Measurements from ENCODE around the gene OR2Y1.
"Not testable (repeated sequence)": the region's sequence is repeated elsewhere in the genome, so short reads cannot be mapped to it uniquely, and the experiment has no call there.

The OR2Y1 gene

DNA sequence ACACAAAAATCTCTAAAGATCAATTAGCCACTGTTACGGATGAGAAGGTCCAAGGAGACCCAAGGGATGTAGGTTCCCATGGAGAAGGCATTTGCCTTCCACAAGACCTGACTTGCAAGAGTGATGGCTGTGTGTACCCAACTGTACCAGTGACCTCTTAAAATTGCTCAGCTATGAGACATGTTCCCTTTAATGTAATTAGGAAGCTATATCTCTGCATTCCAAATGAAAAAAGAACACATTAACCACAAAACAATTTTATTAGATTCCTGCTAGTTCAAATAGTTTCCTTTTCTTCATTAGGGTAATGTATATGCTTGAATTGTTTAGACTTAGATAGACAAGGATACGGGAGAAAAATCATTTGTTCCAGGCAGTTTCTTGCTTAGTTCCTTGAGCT, 3.3 kb downstream of the OR2Y1 start:
- no peak for DNase-seq

DNA sequence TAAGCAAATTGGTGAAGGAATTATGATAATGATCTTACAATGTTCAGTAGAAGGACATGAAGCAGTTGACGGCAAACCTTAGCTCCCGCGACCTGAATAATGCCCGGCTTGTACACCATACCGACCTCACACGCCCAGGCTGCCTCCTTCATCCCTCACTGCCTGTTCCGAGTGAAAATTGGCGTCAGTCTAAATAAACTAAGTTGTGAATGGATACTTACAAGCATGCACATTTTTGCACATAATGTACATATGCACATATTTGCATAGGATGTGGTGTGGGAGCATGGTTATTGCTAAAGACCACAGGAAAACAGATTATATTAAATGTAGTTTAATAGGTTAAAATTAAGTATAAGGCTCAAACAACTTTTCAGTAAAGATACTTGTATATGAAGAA, 14.9 kb downstream of the OR2Y1 start:
- no peak for DNase-seq

DNA sequence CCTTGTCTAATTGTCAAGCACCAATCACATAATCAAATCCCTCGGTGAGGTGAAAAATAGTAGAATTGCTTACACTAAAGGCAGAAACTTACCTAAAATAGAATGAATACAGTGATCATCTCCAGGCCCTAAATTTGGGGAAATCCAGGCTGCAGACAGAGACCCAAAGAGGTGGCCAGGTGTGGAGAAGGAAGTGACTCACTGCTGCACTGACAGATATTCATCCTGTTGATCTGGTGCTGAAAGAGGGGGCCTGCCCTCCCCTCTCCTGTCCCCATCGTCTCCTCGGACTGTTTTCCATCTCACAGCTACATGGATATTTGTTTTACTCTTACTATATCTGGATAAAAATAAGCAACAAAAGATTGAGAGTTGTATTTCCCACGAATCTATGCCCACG, 15.9 kb downstream of the OR2Y1 start:
- DNase-seq, result no peak

DNA sequence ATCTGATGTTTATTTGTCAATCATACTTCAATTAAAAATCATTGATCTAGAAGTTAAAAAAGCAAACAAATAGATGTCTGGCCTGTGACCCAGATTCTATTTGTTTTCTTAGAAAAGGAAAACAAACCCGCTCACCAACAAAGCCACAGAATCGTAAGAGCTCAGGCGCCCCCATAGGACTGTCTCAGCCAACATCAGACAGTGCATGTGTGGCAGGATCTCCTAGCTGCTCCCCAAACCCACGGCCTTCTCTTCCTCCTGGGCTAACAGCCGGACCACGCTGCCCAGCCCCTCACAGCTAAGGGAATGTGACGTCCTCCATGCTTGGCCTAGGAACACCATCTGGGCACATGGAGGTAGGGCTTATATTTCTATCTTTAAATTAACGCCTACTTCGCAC, 19.4 kb downstream of the OR2Y1 start:
- no peak for DNase-seq

DNA sequence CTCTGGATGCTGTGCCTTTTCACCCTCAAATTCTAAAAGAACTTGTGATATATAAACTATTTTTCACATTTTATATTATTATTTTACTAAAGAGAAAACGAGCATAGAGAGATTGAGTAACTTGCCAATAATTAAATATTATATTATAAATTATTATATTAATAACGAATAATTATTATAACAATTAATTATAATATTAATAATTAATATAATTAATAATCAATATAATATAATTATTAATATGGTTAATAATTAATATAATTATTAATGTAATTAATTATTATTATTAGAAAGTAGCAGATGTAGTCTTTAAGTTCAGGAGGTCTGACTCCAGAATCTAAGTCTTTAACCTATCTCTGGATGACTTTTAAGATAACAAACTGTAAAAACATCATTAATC, 20.1 kb downstream of the OR2Y1 start:
- DNase-seq, result no peak

DNA sequence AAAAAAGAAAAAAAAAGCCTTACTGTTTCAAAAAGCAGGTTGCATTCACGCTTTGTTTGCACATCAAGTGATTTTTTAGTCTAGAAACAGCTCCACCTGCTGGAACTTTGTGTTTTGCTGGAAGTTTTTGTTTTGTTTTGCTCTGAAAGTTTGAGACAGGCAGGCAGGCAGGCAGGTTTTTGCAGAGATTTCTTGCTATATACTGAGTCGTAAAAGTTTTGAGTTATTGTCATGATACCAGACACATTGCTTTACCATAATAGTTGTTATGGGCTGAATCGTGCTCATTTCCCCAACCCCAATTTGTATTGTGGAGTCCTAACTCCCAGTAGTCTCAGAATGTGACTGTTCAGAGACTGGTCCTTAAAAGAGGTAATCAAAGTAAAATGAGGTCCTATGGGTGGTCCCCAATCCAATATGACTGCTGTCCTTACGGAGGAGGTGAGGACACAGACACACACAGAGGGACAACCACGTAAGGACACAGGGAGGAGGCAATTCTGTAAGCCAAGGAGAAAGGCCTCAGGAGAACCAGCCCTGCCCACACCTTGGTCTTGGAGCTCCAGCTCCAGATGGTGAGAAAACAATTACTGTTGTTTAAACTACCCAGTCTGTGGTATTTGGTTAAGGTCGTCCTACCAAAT, 20.9 kb downstream of the OR2Y1 start:
- no peak for DNase-seq

DNA sequence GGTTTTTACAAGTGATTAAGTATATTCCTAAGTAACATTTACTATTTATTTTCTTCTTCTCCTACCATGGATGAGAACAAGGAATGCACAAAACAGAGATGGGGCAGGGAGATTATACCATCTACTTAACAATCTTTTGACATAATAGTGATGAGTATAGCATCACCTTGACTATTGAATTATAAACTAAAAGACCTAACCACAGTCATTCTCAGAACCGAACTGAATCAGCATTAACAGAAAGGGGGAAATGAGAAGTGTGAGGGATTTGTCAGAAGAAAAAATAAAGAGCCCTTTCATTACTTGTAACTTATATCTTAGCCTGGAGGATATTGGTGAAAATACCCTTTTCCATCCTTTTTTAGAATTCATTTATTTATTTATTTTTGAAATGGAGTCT, 21.9 kb downstream of the OR2Y1 start:
- DNase-seq, result no peak

DNA sequence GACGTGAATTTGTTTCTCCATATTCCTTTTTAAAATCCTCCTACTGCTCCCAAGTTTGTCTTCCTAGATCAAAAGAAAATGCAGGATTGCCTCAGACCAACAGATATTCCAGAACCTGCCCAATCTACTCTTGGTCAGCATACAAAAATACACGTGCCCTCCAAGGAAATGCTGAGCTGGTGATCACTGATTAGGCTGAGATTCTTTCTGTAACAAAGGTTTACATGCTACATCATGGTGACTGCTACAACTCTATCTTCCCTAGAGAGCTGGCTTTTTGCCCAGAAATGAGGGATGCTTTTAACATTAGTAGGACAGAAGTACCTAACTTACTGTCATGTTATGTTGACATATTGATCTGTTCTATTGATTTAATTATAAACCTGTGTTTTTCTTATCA, 35.5 kb downstream of the OR2Y1 start:
- no peak for DNase-seq

DNA sequence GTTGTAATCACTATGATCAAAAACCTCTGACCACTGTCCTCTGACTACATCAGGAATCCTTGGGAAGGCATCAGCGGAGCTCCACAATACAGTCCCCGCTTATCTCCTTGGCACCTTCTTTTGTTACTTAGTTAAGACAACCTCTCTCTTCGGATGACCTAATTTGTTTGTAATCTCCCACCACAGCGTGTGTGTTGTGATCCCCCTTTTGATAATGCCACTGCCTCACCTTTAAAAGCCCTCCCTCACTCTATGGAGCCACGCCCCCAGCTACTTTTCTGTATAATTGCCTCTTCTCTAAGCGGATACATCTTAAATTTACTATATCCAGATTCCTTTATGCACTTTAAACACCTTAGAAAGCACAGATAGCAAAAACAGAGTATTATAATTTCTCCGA, 35.9 kb downstream of the OR2Y1 start:
- no peak for DNase-seq

DNA sequence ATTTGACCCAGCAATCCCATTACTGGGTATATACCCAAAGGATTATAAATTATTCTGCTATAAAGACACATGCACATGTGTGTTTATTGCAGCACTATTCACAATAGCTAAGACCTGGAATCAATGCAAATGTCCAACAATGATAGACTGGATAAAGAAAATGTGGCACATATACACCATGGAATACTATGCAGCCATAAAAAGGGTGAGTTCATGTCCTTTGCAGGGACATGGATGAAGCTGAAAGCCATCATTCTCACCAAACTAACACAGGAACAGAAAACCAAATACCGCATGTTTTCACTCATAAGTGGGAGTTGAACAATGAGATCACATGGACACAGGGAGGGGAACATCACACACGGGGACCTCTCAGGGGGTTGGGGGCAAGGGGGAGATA, 36.5 kb downstream of the OR2Y1 start:
- not testable (repeated sequence) for DNase-seq

DNA sequence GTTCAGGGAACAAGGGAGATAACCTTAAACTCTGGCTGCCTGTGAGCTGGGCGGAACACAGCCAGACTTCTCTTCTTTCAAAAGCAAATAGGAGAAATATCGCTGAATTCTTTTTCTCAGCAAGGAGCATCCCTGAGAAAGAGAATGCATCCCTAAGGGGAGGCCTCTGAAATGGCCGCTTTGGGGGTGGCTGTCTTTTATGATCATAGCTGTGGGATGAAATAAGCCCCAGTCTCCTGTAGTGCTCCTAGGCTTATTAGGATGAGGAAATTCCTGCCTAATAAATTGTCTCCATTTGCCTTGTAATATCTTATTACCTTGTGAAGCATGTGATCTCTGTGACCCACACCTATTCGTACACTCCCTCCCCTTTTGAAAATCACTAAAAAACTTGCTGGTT, 39.4 kb downstream of the OR2Y1 start:
- DNase-seq, result not testable (repeated sequence)

DNA sequence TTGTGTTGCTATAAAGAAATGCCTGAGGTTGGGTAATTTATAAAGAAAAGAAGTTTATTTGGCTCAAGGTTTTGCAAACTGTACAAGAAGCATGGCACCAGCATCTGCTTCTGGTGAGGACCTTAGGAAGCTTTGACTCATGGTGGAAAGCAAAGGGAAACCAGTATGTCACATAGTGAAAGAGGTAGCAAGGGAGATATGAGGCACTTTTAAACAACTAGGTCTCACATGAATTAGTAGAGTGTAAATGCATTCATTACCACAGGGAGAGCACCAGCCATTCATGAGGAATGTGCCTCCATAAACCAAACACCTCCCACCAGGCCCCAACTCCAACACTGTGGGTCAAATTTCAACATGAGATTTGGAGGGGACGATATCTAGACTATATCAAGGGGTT, 40.8 kb downstream of the OR2Y1 start:
- no peak for DNase-seq

DNA sequence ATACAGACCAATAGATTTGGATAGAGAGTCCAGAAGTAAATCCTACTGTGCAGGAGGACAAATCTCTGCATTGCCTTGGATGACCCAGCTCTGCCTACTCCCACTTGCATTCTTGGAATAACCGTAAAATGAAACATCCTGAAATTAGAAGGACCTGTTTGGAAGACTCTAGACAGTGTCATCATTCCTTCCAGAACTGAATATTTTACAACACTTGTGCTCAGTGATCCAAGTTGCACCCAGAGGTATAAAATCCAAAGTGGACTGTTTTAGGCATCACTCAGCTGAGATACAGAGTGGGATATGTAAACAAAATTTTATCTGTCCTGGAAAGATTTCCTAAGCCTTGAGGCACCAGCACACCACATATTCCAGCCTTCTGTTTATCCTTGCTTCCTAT, 43.7 kb downstream of the OR2Y1 start:
- DNase-seq, result no peak

DNA sequence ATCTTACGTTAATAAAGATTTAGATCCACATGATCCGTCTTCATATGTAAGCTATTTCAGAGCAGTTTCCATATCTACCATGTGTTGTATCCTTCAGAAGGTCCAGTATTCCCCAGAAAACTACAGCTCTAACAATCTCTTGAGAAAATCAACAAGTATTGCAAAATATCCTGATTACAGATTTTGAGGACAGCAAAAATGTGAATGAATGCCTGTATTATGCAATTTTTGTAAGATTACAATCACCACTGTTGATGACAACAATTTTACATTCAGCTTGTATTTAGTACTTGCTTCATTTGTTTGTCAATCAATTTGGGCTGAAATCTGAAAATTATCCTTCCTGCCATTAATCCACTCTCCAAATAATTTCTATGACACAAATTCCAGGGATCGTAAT, 47.4 kb downstream of the OR2Y1 start:
- no peak for DNase-seq

DNA sequence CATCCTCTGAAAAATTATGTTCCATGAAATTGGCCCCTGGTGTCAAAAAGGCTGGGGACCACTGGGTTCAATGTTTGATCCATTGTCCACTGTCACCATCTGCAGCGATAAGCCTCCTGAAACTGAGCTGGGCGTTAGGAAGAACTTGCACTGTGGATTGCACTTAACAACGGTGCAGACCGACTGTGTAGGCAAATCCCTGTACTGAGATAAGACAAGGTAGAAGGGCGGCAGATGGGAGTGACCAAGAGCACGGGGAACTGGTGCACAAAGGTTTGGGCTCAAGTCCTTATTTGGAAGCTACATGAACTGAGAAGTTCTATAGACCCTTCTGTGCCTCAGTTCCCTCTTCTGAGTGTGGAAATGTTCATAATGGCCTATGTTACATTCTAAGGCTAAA, 48.8 kb downstream of the OR2Y1 start:
- no peak for DNase-seq

DNA sequence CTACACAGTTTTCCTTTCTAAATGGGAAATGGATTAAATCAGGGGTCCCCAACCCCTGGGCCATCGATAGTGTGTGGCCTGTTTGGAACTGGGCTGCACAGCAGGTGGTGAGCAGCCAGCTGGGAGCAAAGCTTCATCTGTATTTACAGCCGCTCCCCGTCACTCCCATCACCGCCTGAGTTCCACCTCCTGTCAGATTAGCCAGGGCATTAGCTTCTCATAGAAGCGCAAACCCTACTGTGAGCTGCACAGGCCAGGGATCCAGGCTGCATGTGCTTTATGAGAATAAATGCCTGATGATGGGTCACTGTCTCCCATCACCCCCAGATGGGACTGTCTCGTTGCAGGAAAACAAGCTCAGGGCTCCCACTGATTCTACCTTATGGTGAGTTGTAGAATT, 49.3 kb downstream of the OR2Y1 start:
- DNase-seq, result no peak

DNA sequence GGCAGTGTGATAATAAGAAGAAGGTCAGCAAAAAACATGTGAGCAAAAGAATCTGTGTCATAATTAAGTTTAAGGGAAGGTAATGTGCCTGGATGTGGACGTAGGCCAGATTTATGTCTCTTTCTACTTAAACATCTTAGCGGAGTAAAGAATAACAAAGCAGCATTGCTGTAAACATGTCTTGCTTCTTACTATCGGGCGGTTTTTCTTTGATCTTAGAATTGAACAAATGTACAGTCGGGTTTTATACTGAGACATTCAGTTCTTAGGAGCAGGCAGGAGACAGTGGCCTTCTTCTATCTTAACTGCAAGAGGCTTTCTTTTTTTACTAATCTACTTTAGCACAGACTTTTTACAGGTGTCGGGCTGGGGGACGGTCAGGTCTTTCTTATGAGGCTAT, 50.1 kb downstream of the OR2Y1 start:
- no peak for DNase-seq
